CD14-positive monocyte (primary cell): Measurements from ENCODE around the gene ACCS. TPM values are rescaled to one million over a fixed set of nuclear protein-coding genes. Genes with fewer than 3 reads are reported as not detected.

ENCODE experiments used
- DNase-seq, 3 donors: peaks; one replicate each; pipeline ENCODE4 v3.0.0-alpha.2; 2011 to 2022
- H2AFZ ChIP-seq: 2 replicates; pipeline ENCODE4 v1.6.0; 2012; ENCODE audit warnings: mild to moderate bottlenecking, low read depth, low read length, inconsistent platforms; ENCODE audit not compliant: insufficient read depth, poor library complexity, severe bottlenecking
- H3K27ac ChIP-seq, 2 donors: 1 replicate in 1 of 2; 2 replicates in 1 of 2; pipeline ENCODE4 v1.5.1; 2012 to 2013; ENCODE audit warnings: low read length in 2 of 2, control low read depth in 1 of 2, inconsistent platforms in 1 of 2, low read depth in 1 of 2, mild to moderate bottlenecking in 1 of 2
- H3K27me3 ChIP-seq, 2 donors: one replicate each; pipeline versions ENCODE4 v1.6.0 to v1.6.1; 2011 to 2013; ENCODE audit warnings: low read length in 2 of 2; ENCODE audit not compliant: control insufficient read depth in 2 of 2, insufficient read depth in 2 of 2
- H3K36me3 ChIP-seq, 2 donors: replicated peaks in 1 of 2; 1 replicate in 1 of 2; 2 replicates in 1 of 2; pipeline versions ENCODE4 v1.5.1 to v1.6.1; 2012 to 2013; ENCODE audit warnings: low read length in 2 of 2, control low read depth in 1 of 2, inconsistent platforms in 1 of 2, mild to moderate bottlenecking in 1 of 2; ENCODE audit not compliant: insufficient read depth in 2 of 2, control insufficient read depth in 1 of 2
- H3K4me1 ChIP-seq, 2 donors: 1 replicate in 1 of 2; 2 replicates in 1 of 2; pipeline versions ENCODE4 v1.5.1 to v1.6.1; 2012 to 2013; ENCODE audit warnings: low read length in 2 of 2, control low read depth in 1 of 2, inconsistent platforms in 1 of 2, mild to moderate bottlenecking in 1 of 2, moderate library complexity in 1 of 2; ENCODE audit not compliant: insufficient read depth in 2 of 2, control insufficient read depth in 1 of 2
- H3K4me2 ChIP-seq: replicated peaks from 2 replicates; pipeline ENCODE3; 2012; ENCODE audit warnings: low read length, moderate library complexity, mild to moderate bottlenecking; ENCODE audit not compliant: poor library complexity, severe bottlenecking; ENCODE audit errors: extremely low read depth
- H3K4me3 ChIP-seq, 3 experiments: fragments of 200-600 bp in 1 of 3; sonication (generic) in 1 of 3; replicated peaks in 1 of 3; 1 replicate in 2 of 3; 2 replicates in 1 of 3; pipeline ENCODE4 v1.5.1; 2011 to 2013; ENCODE audit warnings: low read length in 3 of 3, mild to moderate bottlenecking in 3 of 3, control low read depth in 2 of 3, low read depth in 2 of 3, inconsistent platforms in 1 of 3, moderate library complexity in 1 of 3
- H3K79me2 ChIP-seq: 2 replicates; pipeline ENCODE4 v1.6.0; 2012; ENCODE audit warnings: mild to moderate bottlenecking, control low read depth, inconsistent platforms, low read length, moderate library complexity; ENCODE audit not compliant: insufficient read depth
- H3K9ac ChIP-seq: 2 replicates; pipeline ENCODE4 v1.6.0; 2017; ENCODE audit warnings: low read length, mild to moderate bottlenecking; ENCODE audit not compliant: insufficient read depth, poor library complexity, severe bottlenecking
- H3K9me3 ChIP-seq, 2 donors: replicated peaks in 1 of 2; 1 replicate in 1 of 2; 2 replicates in 1 of 2; pipeline versions ENCODE4 v1.5.1 to v1.6.1; 2012 to 2013; ENCODE audit warnings: low read length in 2 of 2, control low read depth in 1 of 2; ENCODE audit not compliant: control insufficient read depth in 1 of 2, insufficient read depth in 1 of 2
- H4K20me1 ChIP-seq: 2 replicates; pipeline ENCODE4 v1.6.0; 2012; ENCODE audit warnings: mild to moderate bottlenecking, low read length, control low read depth, moderate library complexity; ENCODE audit not compliant: insufficient read depth
- H3K27ac Mint-ChIP-seq, 7 donors: one replicate each; pipeline ENCODE4 v1.8.0; 2020; ENCODE audit warnings: mild to moderate bottlenecking in 7 of 7, mixed read lengths in 7 of 7, moderate library complexity in 6 of 7, inconsistent platforms in 2 of 7
- H3K27me3 Mint-ChIP-seq, 3 donors: one replicate each; pipeline ENCODE4 v1.8.0; 2021 to 2022; ENCODE audit warnings: low read depth in 3 of 3, mild to moderate bottlenecking in 3 of 3, mixed read lengths in 3 of 3, moderate library complexity in 3 of 3, inconsistent platforms in 1 of 3
- H3K36me3 Mint-ChIP-seq, 2 donors: one replicate each; pipeline ENCODE4 v1.8.0; 2020; ENCODE audit warnings: mixed read lengths in 2 of 2, inconsistent platforms in 1 of 2, mild to moderate bottlenecking in 1 of 2
- H3K4me1 Mint-ChIP-seq: one replicate; pipeline ENCODE4 v1.8.0; 2020; ENCODE audit warnings: mild to moderate bottlenecking, mixed read lengths
- H3K4me3 Mint-ChIP-seq, 2 donors: one replicate each; pipeline ENCODE4 v1.8.0; 2020; ENCODE audit warnings: mild to moderate bottlenecking in 2 of 2, mixed read lengths in 2 of 2, moderate library complexity in 1 of 2
- H3K9me3 Mint-ChIP-seq, 7 donors: one replicate each; pipeline ENCODE4 v1.8.0; 2020 to 2022; ENCODE audit warnings: mixed read lengths in 7 of 7, mild to moderate bottlenecking in 6 of 7, moderate library complexity in 6 of 7, inconsistent platforms in 2 of 7
- WGBS: methylation state at CpG from one replicate; pipeline ENCODE4 v1.1.5; 2013; ENCODE audit warnings: missing lambda C conversion rate; ENCODE audit not compliant: insufficient coverage; 5-methylcytosine and 5-hydroxymethylcytosine counted together
- intact Hi-C, 2 donors: fragments of 100-400 bp; cut with micrococcal nuclease; formaldehyde crosslinking; loops; one replicate each; pipeline versions ENCODE4 v1.15.0 to v1.15.1; 2023
- polyA plus RNA-seq, 3 donors: library from polyadenylated mRNA; depleted of rRNA in 1 of 3; unstranded in 2 of 3; stranded (reverse) in 1 of 3; fragments of 300-500 nt in 2 of 3; fragments of >200 nt in 1 of 3; fragmentation: Illumina TruSeq in 2 of 3; gene quantifications; 1 replicate in 2 of 3; 2 replicates in 1 of 3; pipeline ENCODE4 v1.2.3, GENCODE V29; 2012 to 2021
- TF ChIP-seq, protein P1 (sequence below): fragments of 200-600 bp; IDR thresholded peaks from one replicate; pipeline ENCODE4 v1.8.0; 2022; ENCODE audit warnings: antibody characterized with exemption, mild to moderate bottlenecking

The ACCS gene
- polyA plus RNA-seq, 3 donors = 1.3 to 46.6 (median 1.7) TPM

DNA sequence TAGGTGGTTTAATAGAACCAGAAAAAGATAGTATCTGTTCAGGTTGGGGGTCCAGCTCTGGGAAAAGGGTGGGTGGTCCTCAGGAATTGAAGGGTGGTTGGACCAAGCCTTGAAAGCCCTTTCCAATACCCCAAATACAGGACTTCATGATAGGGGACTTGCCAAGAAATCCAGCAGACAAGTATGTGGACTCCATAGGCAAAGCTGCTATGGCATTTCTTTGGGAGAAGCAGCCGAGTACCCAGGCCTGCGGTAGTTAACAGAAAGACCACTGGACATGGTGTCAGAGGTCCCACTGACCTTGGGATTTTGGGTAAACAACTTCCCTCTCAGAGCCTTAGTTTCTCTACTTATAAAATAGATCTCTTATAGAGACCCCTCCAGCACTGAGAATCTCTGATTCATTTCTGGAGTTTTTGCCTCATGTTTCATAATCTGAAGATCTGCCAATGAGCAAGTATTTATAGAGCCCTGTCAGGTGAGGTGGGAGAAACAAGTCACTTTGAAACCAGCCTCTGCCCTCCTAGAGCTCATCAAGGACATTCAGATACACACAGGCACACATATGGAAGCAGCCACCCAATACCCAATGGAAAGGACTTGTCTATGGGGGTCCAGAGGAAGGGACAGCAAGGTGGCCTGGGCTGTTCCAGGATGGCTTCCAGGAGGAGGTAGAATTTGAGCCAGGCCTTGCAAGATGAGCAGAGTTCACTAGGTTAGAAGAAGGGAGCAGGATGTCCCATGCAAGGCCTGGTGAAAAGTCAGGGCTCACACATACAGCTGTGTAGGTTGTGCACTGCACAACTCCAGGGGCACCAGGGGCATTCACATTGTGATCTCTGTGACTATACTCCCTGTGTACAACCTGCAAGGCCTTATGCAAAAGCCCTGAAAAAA is 49.3 kb upstream of the ACCS start:
- no peak for DNase-seq
- no peak overlapping the region for H3K4me2 ChIP-seq
- intact Hi-C loops = no loop called here
- no peak overlapping the region for H3K9ac ChIP-seq
- no peaks in the 10 kb centered on the region for H3K9me3 ChIP-seq
- Mint-ChIP-seq H3K36me3 (no peaks in the 10 kb centered on the region), H3K27ac (no peak overlapping the region), H3K27me3 (peaks cover 4 to 13% (median 4%) of the 10 kb centered on the region in 3 donors), H3K4me3 (no peak overlapping the region), H3K4me1 (no peaks in the 10 kb centered on the region), H3K9me3 (peaks cover 0 to under 1% (median 0%) of the 10 kb centered on the region in 7 donors)
- no peaks in the 10 kb centered on the region for H3K4me1 ChIP-seq
- H3K36me3 ChIP-seq = no peaks in the 10 kb centered on the region
- no peak overlapping the region for H3K4me3 ChIP-seq
- no peaks in the 10 kb centered on the region for H3K79me2 ChIP-seq
- TF ChIP-seq, protein P1, sequence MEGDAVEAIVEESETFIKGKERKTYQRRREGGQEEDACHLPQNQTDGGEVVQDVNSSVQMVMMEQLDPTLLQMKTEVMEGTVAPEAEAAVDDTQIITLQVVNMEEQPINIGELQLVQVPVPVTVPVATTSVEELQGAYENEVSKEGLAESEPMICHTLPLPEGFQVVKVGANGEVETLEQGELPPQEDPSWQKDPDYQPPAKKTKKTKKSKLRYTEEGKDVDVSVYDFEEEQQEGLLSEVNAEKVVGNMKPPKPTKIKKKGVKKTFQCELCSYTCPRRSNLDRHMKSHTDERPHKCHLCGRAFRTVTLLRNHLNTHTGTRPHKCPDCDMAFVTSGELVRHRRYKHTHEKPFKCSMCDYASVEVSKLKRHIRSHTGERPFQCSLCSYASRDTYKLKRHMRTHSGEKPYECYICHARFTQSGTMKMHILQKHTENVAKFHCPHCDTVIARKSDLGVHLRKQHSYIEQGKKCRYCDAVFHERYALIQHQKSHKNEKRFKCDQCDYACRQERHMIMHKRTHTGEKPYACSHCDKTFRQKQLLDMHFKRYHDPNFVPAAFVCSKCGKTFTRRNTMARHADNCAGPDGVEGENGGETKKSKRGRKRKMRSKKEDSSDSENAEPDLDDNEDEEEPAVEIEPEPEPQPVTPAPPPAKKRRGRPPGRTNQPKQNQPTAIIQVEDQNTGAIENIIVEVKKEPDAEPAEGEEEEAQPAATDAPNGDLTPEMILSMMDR = no peak
- H3K27ac ChIP-seq = no peak overlapping the region
- H4K20me1 ChIP-seq = no peaks in the 10 kb centered on the region
- 94% methylated on average over 2 of the region's 2 CpGs for WGBS
- no peaks in the 10 kb centered on the region for H3K27me3 ChIP-seq
- no peak overlapping the region for H2AFZ ChIP-seq

DNA sequence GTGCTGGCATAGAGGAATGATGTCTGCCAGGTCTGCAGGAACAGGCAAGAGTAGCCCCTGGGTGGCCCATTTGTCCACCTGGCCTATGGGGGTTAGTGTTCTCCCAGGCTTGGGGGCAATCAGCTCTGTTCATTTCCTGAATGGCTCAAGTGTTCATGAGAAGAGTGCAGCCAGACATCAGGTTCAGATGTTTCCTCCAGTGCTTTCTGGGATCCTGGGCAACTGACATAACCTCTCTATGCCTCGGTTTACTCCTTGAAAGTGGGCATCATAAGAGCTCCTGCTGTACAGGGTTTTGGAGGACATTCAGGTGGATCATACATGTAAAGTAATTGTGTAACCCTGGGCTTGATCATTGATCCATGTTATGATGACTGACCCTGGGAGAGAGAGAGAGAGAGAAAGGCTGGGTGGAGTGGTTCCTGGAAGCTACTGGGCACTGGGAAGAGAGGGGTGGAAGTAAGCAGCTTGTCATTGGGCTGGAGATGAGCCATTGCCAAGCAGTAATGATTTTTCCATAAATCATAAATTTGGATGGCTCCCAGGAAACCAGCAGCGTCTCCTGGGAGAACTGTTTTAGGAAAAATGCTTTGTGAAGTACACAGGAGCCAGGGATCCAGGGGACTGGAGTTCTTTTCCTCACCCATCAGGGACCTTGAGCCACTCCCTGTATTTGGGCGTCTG is 48.5 kb upstream of the ACCS start:
- TF ChIP-seq, protein P1 = no peak
- H3K4me2 ChIP-seq = no peak overlapping the region
- Mint-ChIP-seq H3K36me3 (no peaks in the 10 kb centered on the region), H3K4me3 (no peak overlapping the region), H3K4me1 (no peaks in the 10 kb centered on the region), H3K27ac (no peak overlapping the region), H3K9me3 (peaks cover 0 to 5% (median 3%) of the 10 kb centered on the region in 7 donors), H3K27me3 (peaks cover 4 to 16% (median 4%) of the 10 kb centered on the region in 3 donors)
- H3K36me3 ChIP-seq = no peaks in the 10 kb centered on the region
- H3K79me2 ChIP-seq = no peaks in the 10 kb centered on the region
- H3K4me3 ChIP-seq = no peak overlapping the region
- no peaks in the 10 kb centered on the region for H4K20me1 ChIP-seq
- intact Hi-C loops = no loop called here
- no peak overlapping the region for H3K27ac ChIP-seq
- DNase-seq = no peak
- H3K9me3 ChIP-seq = no peaks in the 10 kb centered on the region
- H3K9ac ChIP-seq = no peak overlapping the region
- 52% methylated on average over 2 of the region's 3 CpGs for WGBS
- H3K4me1 ChIP-seq = no peaks in the 10 kb centered on the region
- no peaks in the 10 kb centered on the region for H3K27me3 ChIP-seq
- no peak overlapping the region for H2AFZ ChIP-seq
